Measurements from ENCODE around the gene CRYGN. TPM values are rescaled to one million over a fixed set of nuclear protein-coding genes. Genes with fewer than 3 reads are reported as not detected.

Gene CRYGN
- total RNA-seq, 1 donor from 2014 or later: 2.5 TPM

DNA sequence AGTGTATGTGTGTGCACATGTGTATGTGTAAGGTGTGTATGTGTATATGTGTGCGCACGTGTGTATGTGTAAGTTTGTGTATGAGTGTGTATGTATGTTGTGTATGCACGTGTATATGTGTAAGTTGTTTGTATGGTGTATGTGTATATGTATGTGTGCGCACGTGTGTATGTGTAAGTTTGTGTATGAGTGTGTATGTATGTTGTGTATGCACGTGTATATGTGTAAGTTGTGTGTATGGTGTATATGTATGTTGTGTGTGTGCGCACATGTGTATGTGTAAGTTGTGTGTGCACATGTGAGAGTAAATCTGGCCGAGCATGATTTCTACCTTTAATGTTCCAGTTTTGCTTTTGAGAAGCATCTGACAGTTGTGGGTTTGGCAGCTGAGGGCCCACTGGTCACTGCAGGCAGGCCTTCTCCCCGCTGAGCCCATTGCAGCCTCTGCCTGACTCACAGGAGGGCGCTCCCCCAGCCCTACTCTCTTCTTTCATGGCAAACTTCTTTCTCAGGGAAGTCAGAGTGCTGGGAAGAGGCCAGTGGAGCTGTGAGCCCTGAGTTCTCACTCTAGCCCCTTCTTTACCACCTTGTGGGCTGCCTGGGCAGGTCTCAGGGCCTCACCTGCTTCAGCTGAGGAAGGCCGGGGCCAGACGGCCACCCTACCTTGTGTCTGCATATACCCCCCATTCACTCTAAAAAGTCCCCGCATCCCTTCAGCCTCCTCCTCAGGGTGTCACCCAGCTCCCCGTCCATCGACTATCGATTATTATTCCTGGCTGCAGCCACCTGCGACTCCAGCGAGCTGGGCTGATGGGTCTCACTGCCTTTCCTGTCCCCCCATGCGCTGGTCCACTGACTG lies 41.3 kb downstream of the CRYGN start:
- TF ChIP-seq, protein P1, sequence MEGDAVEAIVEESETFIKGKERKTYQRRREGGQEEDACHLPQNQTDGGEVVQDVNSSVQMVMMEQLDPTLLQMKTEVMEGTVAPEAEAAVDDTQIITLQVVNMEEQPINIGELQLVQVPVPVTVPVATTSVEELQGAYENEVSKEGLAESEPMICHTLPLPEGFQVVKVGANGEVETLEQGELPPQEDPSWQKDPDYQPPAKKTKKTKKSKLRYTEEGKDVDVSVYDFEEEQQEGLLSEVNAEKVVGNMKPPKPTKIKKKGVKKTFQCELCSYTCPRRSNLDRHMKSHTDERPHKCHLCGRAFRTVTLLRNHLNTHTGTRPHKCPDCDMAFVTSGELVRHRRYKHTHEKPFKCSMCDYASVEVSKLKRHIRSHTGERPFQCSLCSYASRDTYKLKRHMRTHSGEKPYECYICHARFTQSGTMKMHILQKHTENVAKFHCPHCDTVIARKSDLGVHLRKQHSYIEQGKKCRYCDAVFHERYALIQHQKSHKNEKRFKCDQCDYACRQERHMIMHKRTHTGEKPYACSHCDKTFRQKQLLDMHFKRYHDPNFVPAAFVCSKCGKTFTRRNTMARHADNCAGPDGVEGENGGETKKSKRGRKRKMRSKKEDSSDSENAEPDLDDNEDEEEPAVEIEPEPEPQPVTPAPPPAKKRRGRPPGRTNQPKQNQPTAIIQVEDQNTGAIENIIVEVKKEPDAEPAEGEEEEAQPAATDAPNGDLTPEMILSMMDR (IDR thresholded peaks at IDR 0.05; ENCODE audit: unreplicated experiment): no peak
- Mint-ChIP-seq H3K9me3 (ENCODE audit: low read depth) (peaks cover 5% of the 10 kb centered on the region), H3K27me3 (no peaks in the 10 kb centered on the region), H3K36me3 (ENCODE audit: insufficient read depth) (peaks cover 15% of the 10 kb centered on the region), H3K4me1 (ENCODE audit: low read depth) (no peaks in the 10 kb centered on the region), H3K4me3 (ENCODE audit: low read depth) (no peak overlapping the region), H3K27ac (no peak overlapping the region)
- DNase-seq (ENCODE audit: low spot score, unreplicated experiment): no peak

- Mint-ChIP-seq H3K27me3 (no peaks in the 10 kb centered on the region), H3K4me1 (ENCODE audit: low read depth) (no peaks in the 10 kb centered on the region), H3K4me3 (ENCODE audit: low read depth) (no peak overlapping the region), H3K27ac (no peak overlapping the region), H3K9me3 (ENCODE audit: low read depth) (peaks cover 5% of the 10 kb centered on the region), H3K36me3 (ENCODE audit: insufficient read depth) (peaks cover 15% of the 10 kb centered on the region)
- DNase-seq (ENCODE audit: low spot score, unreplicated experiment): no peak
- TF ChIP-seq, protein P1 (IDR thresholded peaks at IDR 0.05; ENCODE audit: unreplicated experiment): no peak
These were observed 42.9 kb downstream of the CRYGN start for GRCh38 chr7:151397026-151397425.

DNA sequence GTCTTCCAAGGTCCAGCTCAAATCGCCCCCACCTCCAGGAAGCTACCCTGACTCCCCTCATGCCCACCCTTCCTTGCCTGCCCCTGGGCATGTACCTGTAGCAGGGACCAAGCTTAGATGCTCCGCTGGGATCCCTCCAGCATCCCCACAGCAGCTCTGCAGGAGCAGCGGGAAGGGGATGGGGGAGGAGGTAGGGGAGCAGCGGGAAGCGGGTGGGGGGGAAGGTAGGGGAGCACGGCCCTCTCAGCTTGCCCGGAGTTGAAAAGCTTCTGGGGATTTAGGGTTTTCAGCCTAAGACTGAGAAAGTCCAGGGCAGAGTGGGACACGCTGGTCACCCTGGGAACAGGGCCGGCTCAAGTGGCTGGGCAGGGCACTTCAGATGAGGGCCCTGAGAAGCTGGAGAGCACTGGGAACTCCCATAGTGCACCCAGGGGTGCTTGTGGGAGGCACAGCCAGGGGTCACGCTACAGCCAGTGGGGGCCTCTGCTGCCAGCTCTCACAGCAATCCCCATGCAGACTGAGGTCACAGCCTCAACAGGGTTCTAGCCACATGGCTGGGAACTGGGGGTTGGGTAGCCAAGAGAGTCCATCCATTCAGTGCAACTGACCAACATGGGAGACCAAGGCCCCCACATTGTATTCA lies 43.5 kb downstream of the CRYGN start:
- peaks cover 5% of the 10 kb centered on the region for H3K9me3 Mint-ChIP-seq (ENCODE audit: low read depth)
- H3K36me3 Mint-ChIP-seq (ENCODE audit: insufficient read depth): peaks cover 15% of the 10 kb centered on the region
- no peak for DNase-seq (ENCODE audit: low spot score, unreplicated experiment)
- no peaks in the 10 kb centered on the region for H3K4me1 Mint-ChIP-seq (ENCODE audit: low read depth)
- H3K27ac Mint-ChIP-seq: no peak overlapping the region
- H3K4me3 Mint-ChIP-seq (ENCODE audit: low read depth): no peak overlapping the region
- no peaks in the 10 kb centered on the region for H3K27me3 Mint-ChIP-seq
- TF ChIP-seq, protein P1 (IDR thresholded peaks at IDR 0.05; ENCODE audit: unreplicated experiment): no peak

DNA sequence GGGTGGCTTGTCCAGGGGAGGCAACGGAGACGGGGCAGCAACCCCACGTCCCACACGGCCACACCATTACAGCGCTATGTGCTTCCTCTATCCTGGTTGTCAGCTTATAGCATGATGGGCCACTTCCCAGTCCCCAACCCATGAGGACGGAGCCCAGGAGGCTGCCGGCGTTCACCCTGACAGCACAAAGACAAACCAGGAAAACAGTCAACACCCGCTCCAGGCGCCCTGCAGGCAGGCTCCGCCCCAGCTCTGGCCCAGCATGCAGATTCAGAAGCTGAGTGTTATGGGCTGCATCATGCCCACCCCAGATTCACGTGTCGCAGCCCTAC lies 44.9 kb downstream of the CRYGN start:
- Mint-ChIP-seq H3K27me3 (no peaks in the 10 kb centered on the region), H3K9me3 (ENCODE audit: low read depth) (peaks cover 5% of the 10 kb centered on the region), H3K4me1 (ENCODE audit: low read depth) (no peaks in the 10 kb centered on the region), H3K4me3 (ENCODE audit: low read depth) (no peak overlapping the region), H3K36me3 (ENCODE audit: insufficient read depth) (peaks cover 18% of the 10 kb centered on the region), H3K27ac (no peak overlapping the region)
- TF ChIP-seq, protein P1 (IDR thresholded peaks at IDR 0.05; ENCODE audit: unreplicated experiment): no peak
- DNase-seq (ENCODE audit: low spot score, unreplicated experiment): no peak

- Mint-ChIP-seq H3K9me3 (ENCODE audit: low read depth) (peaks cover 5% of the 10 kb centered on the region), H3K36me3 (ENCODE audit: insufficient read depth) (peaks cover 18% of the 10 kb centered on the region), H3K27ac (no peak overlapping the region), H3K4me1 (ENCODE audit: low read depth) (no peaks in the 10 kb centered on the region), H3K27me3 (no peaks in the 10 kb centered on the region), H3K4me3 (ENCODE audit: low read depth) (no peak overlapping the region)
- DNase-seq (ENCODE audit: low spot score, unreplicated experiment): no peak
- TF ChIP-seq, protein P1 (IDR thresholded peaks at IDR 0.05; ENCODE audit: unreplicated experiment): no peak
These were observed 45.6 kb downstream of the CRYGN start for GRCh38 chr7:151394076-151395035.
